Cerebellar nuclear complex (tissue), 1 donor: ENCODE measurements around the gene MACROD2.

Experiments
- DNase-seq, 2 experiments: peaks; one replicate each; lab custom pipeline; 2025; lab: John Stamatoyannopoulos, UW

MACROD2 gene

GRCh38 chr20:14531786-14532185 lies 536.5 kb downstream of the MACROD2 start:
- DNase-seq: no peak

GRCh38 chr20:14536738-14537137 lies 541.4 kb downstream of the MACROD2 start:
- no peak for DNase-seq

GRCh38 chr20:14538433-14538832 lies 543.1 kb downstream of the MACROD2 start:
- no peak for DNase-seq

- no peak for DNase-seq
Observed at GRCh38 chr20:14543040-14543439, 547.7 kb downstream of the MACROD2 start.

GRCh38 chr20:14544688-14545087 lies 549.4 kb downstream of the MACROD2 start:
- peak in 1 of 2 experiments; percentile 8 for DNase-seq

- DNase-seq: no peak
Observed at GRCh38 chr20:14550655-14551054, 555.3 kb downstream of the MACROD2 start.

GRCh38 chr20:14553774-14554534 lies 558.6 kb downstream of the MACROD2 start:
- DNase-seq: no peak

- DNase-seq: no peak
Observed at GRCh38 chr20:14555676-14556075, 560.4 kb downstream of the MACROD2 start.

GRCh38 chr20:14556206-14556605 lies 560.9 kb downstream of the MACROD2 start:
- no peak for DNase-seq

- no peak for DNase-seq
Observed at GRCh38 chr20:14559612-14560011, 564.3 kb downstream of the MACROD2 start.

GRCh38 chr20:14561741-14562221 lies 566.5 kb downstream of the MACROD2 start:
- DNase-seq: no peak

GRCh38 chr20:14562981-14563380 lies 567.7 kb downstream of the MACROD2 start:
- no peak for DNase-seq

GRCh38 chr20:14566505-14566904 lies 571.2 kb downstream of the MACROD2 start:
- DNase-seq: no peak

GRCh38 chr20:14568225-14568624 lies 572.9 kb downstream of the MACROD2 start:
- DNase-seq: no peak

- no peak for DNase-seq
Observed at GRCh38 chr20:14568701-14569100, 573.4 kb downstream of the MACROD2 start.

- DNase-seq: no peak
Observed at GRCh38 chr20:14569641-14570040, 574.3 kb downstream of the MACROD2 start.

GRCh38 chr20:14570811-14571210 lies 575.5 kb downstream of the MACROD2 start:
- no peak for DNase-seq

- DNase-seq: no peak
Observed at GRCh38 chr20:14573676-14574075, 578.4 kb downstream of the MACROD2 start.

GRCh38 chr20:14576196-14576877 lies 581.0 kb downstream of the MACROD2 start:
- DNase-seq: no peak

- DNase-seq: no peak
Observed at GRCh38 chr20:14580418-14581074, 585.2 kb downstream of the MACROD2 start.

GRCh38 chr20:14581731-14582130 lies 586.4 kb downstream of the MACROD2 start:
- no peak for DNase-seq

GRCh38 chr20:14582855-14583254 lies 587.5 kb downstream of the MACROD2 start:
- DNase-seq: no peak

- no peak for DNase-seq
Observed at GRCh38 chr20:14583413-14583812, 588.1 kb downstream of the MACROD2 start.
